ENCODE results near the gene F12. TPM values are rescaled to one million over a fixed set of nuclear protein-coding genes. Genes with fewer than 3 reads are reported as not detected.
A peak's percentile ranks its signal among the peaks of the same experiment; 100 is the strongest.

The F12 gene
- total RNA-seq, 1 donor from 2014 or later = 0.69 TPM

GRCh38 chr5:177357459-177358351, 51.7 kb downstream of the F12 start, which contains the start of gene RGS14:
TSS of gene RGS14 (plus strand) at chr5:177357924. CDS start at chr5:177358025, 101 bp downstream.
- Histone ChIP-seq H3K9me3 (no peaks in the 10 kb centered on the region), H3K27ac (peak within 1 kb of the TSS; percentile 74), H3K4me3 (peak within 1 kb of the TSS; percentile 52), H3K36me3 (no peaks in the 10 kb centered on the region), H3K27me3 (no peaks in the 10 kb centered on the region), H3K4me1 (peaks cover 20% of the 10 kb centered on the region)
- intact Hi-C loops (cut with DNase I) = no loop called here
- DNase-seq (no peak), ATAC-seq (peak; percentile 86)
- no peak for TF ChIP-seq CTCF (IDR thresholded peaks at IDR 0.05)

GRCh38 chr5:177357146-177357458, 52.3 kb downstream of the F12 start:
- H3K9me3 ChIP-seq = no peaks in the 10 kb centered on the region
- DNase-seq (no peak), ATAC-seq (no peak)
- intact Hi-C loops (cut with DNase I) = no loop called here
- H3K4me1 ChIP-seq = peaks cover 14% of the 10 kb centered on the region
- no peak overlapping the region for H3K27ac ChIP-seq
- no peaks in the 10 kb centered on the region for H3K27me3 ChIP-seq
- no peaks in the 10 kb centered on the region for H3K36me3 ChIP-seq
- H3K4me3 ChIP-seq = no peak overlapping the region
- TF ChIP-seq CTCF (IDR thresholded peaks at IDR 0.05) = no peak

GRCh38 chr5:177356746-177357145, 52.6 kb downstream of the F12 start:
- TF ChIP-seq CTCF (IDR thresholded peaks at IDR 0.05) = no peak
- DNase-seq (no peak), ATAC-seq (no peak)
- Histone ChIP-seq H3K4me3 (no peak overlapping the region), H3K36me3 (no peaks in the 10 kb centered on the region), H3K9me3 (no peaks in the 10 kb centered on the region), H3K27ac (no peak overlapping the region), H3K27me3 (no peaks in the 10 kb centered on the region), H3K4me1 (peaks cover 11% of the 10 kb centered on the region)
- intact Hi-C loops (cut with DNase I) = no loop called here

- Histone ChIP-seq H3K36me3 (no peaks in the 10 kb centered on the region), H3K27me3 (no peaks in the 10 kb centered on the region), H3K4me3 (no peak overlapping the region), H3K9me3 (no peaks in the 10 kb centered on the region), H3K4me1 (peaks cover 11% of the 10 kb centered on the region), H3K27ac (no peak overlapping the region)
- TF ChIP-seq CTCF (IDR thresholded peaks at IDR 0.05) = no peak
- intact Hi-C loops (cut with DNase I) = no loop called here
- DNase-seq (no peak), ATAC-seq (no peak)
Observed at GRCh38 chr5:177355868-177356168, 53.5 kb downstream of the F12 start.

- H3K36me3 ChIP-seq = no peaks in the 10 kb centered on the region
- DNase-seq (no peak), ATAC-seq (no peak)
- peaks cover 16% of the 10 kb centered on the region for H3K4me1 ChIP-seq
- intact Hi-C loops (cut with DNase I) = no loop called here
- no peaks in the 10 kb centered on the region for H3K27me3 ChIP-seq
- no peaks in the 10 kb centered on the region for H3K9me3 ChIP-seq
- no peak for TF ChIP-seq CTCF (IDR thresholded peaks at IDR 0.05)
- no peak overlapping the region for H3K4me3 ChIP-seq
- no peak overlapping the region for H3K27ac ChIP-seq
Observed at GRCh38 chr5:177355162-177355867, 54.0 kb downstream of the F12 start.
